Mesendoderm (in vitro differentiated cells): ENCODE measurements around the gene FAM131B.

Experiments
- DNase-seq: peaks from one replicate; pipeline ENCODE4 v3.0.0; 2013
- H2AK5ac ChIP-seq: 2 replicates; pipeline ENCODE4 v1.6.1; 2013; ENCODE audit warnings: low read length, inconsistent platforms
- H2BK120ac ChIP-seq: 2 replicates; pipeline ENCODE4 v1.6.1; 2013; ENCODE audit warnings: low read depth, mild to moderate bottlenecking, low read length, moderate library complexity, mixed read lengths
- H2BK15ac ChIP-seq: replicated peaks from 2 replicates; pipeline ENCODE4 v1.6.1; 2013; ENCODE audit warnings: low read depth, mild to moderate bottlenecking, moderate library complexity
- H2BK5ac ChIP-seq: 2 replicates; pipeline ENCODE4 v1.6.1; 2013; ENCODE audit warnings: low read length, inconsistent platforms
- H3K18ac ChIP-seq: 2 replicates; pipeline ENCODE4 v1.6.1; 2013; ENCODE audit warnings: mild to moderate bottlenecking, low read length, mixed read lengths
- H3K23ac ChIP-seq: one replicate; pipeline ENCODE4 v1.6.1; 2013; ENCODE audit warnings: low read length
- H3K27ac ChIP-seq: 2 replicates; pipeline ENCODE4 v1.5.1; 2013; ENCODE audit warnings: low read depth, mild to moderate bottlenecking, inconsistent platforms, low read length, moderate library complexity
- H3K27me3 ChIP-seq: 2 replicates; pipeline ENCODE4 v1.6.1; 2013; ENCODE audit warnings: low read length, control low read depth, mild to moderate bottlenecking, inconsistent platforms; ENCODE audit not compliant: insufficient read depth, poor library complexity
- H3K36me3 ChIP-seq: 2 replicates; pipeline ENCODE4 v1.6.1; 2013; ENCODE audit warnings: low read length, inconsistent platforms; ENCODE audit not compliant: control insufficient read depth, insufficient read depth
- H3K4ac ChIP-seq: one replicate; pipeline ENCODE4 v1.6.1; 2013; ENCODE audit warnings: low read depth, mild to moderate bottlenecking, low read length, moderate library complexity
- H3K4me1 ChIP-seq: 2 replicates; pipeline ENCODE4 v1.6.1; 2013; ENCODE audit warnings: low read depth, low read length, inconsistent platforms; ENCODE audit not compliant: control insufficient read depth
- H3K4me2 ChIP-seq: 2 replicates; pipeline ENCODE4 v1.6.1; 2013; ENCODE audit warnings: low read length
- H3K4me3 ChIP-seq: 2 replicates; pipeline ENCODE4 v1.5.1; 2013; ENCODE audit warnings: mild to moderate bottlenecking, low read length
- H3K56ac ChIP-seq: one replicate; pipeline ENCODE4 v1.6.1; 2013; ENCODE audit warnings: low read length
- H3K79me1 ChIP-seq: 2 replicates; pipeline ENCODE4 v1.6.1; 2013; ENCODE audit warnings: low read length, inconsistent platforms
- H3K79me2 ChIP-seq: 2 replicates; pipeline ENCODE4 v1.6.1; 2013; ENCODE audit warnings: mild to moderate bottlenecking, low read length; ENCODE audit not compliant: control insufficient read depth, insufficient read depth
- H3K9ac ChIP-seq: 2 replicates; pipeline ENCODE4 v1.6.1; 2013; ENCODE audit warnings: low read length, inconsistent platforms
- H4K5ac ChIP-seq: one replicate; pipeline ENCODE4 v1.6.1; 2013; ENCODE audit warnings: low read length
- H4K8ac ChIP-seq: one replicate; pipeline ENCODE4 v1.6.1; 2013; ENCODE audit warnings: low read depth, mild to moderate bottlenecking, control low read depth, low read length, moderate library complexity
- WGBS: extraction: QIAGEN DNeasy Blood & Tissue Kit; methylation state at CpG from one replicate; pipeline ENCODE4 v1.1.7; 2013; ENCODE audit warnings: low lambda C conversion rate, missing lambda C conversion rate; ENCODE audit not compliant: insufficient coverage; ENCODE audit errors: extremely low coverage; 5-methylcytosine and 5-hydroxymethylcytosine counted together

FAM131B gene

GRCh38 chr7:143329471-143330170, 32.9 kb downstream of the FAM131B start:
- H3K4me2 ChIP-seq = no peak overlapping the region
- WGBS = no CpG with 5 or more reads among the region's 10 CpGs
- no peak overlapping the region for H2BK5ac ChIP-seq
- no peaks in the 10 kb centered on the region for H3K4me1 ChIP-seq
- no peaks in the 10 kb centered on the region for H3K79me1 ChIP-seq
- H3K4me3 ChIP-seq = no peak overlapping the region
- H3K23ac ChIP-seq = no peak overlapping the region
- no peaks in the 10 kb centered on the region for H3K79me2 ChIP-seq
- H3K36me3 ChIP-seq = no peaks in the 10 kb centered on the region
- no peak overlapping the region for H4K5ac ChIP-seq
- no peak overlapping the region for H4K8ac ChIP-seq
- H3K27me3 ChIP-seq = no peaks in the 10 kb centered on the region
- no peak overlapping the region for H3K4ac ChIP-seq
- H3K18ac ChIP-seq = no peak overlapping the region
- H2AK5ac ChIP-seq = no peak overlapping the region
- H2BK120ac ChIP-seq = no peak overlapping the region
- DNase-seq = no peak
- H3K56ac ChIP-seq = no peak overlapping the region
- no peak overlapping the region for H2BK15ac ChIP-seq
- no peak overlapping the region for H3K27ac ChIP-seq
- no peak overlapping the region for H3K9ac ChIP-seq

GRCh38 chr7:143327903-143328302, 34.6 kb downstream of the FAM131B start:
- H3K56ac ChIP-seq = no peak overlapping the region
- no peaks in the 10 kb centered on the region for H3K36me3 ChIP-seq
- no peak overlapping the region for H3K18ac ChIP-seq
- H3K9ac ChIP-seq = no peak overlapping the region
- H3K27ac ChIP-seq = no peak overlapping the region
- no peak for DNase-seq
- no peak overlapping the region for H3K4me2 ChIP-seq
- no peak overlapping the region for H2BK120ac ChIP-seq
- H3K79me1 ChIP-seq = no peaks in the 10 kb centered on the region
- no peaks in the 10 kb centered on the region for H3K4me1 ChIP-seq
- H3K4ac ChIP-seq = no peak overlapping the region
- H3K4me3 ChIP-seq = no peak overlapping the region
- H4K5ac ChIP-seq = no peak overlapping the region
- H2BK5ac ChIP-seq = no peak overlapping the region
- WGBS = no CpG with 5 or more reads among the region's 5 CpGs
- H3K79me2 ChIP-seq = no peaks in the 10 kb centered on the region
- H2AK5ac ChIP-seq = no peak overlapping the region
- H3K23ac ChIP-seq = no peak overlapping the region
- H2BK15ac ChIP-seq = no peak overlapping the region
- no peaks in the 10 kb centered on the region for H3K27me3 ChIP-seq
- H4K8ac ChIP-seq = no peak overlapping the region

GRCh38 chr7:143325240-143325639, 37.3 kb downstream of the FAM131B start:
- Histone ChIP-seq H3K27ac (no peak overlapping the region), H2BK120ac (no peak overlapping the region), H3K4ac (no peak overlapping the region), H3K56ac (no peak overlapping the region), H3K27me3 (no peaks in the 10 kb centered on the region), H3K79me1 (no peaks in the 10 kb centered on the region), H3K4me3 (no peak overlapping the region), H2BK15ac (no peak overlapping the region), H3K4me2 (no peak overlapping the region), H3K9ac (no peak overlapping the region), H2BK5ac (no peak overlapping the region), H4K8ac (no peak overlapping the region), H2AK5ac (no peak overlapping the region), H3K4me1 (no peaks in the 10 kb centered on the region), H3K79me2 (no peaks in the 10 kb centered on the region), H3K36me3 (no peaks in the 10 kb centered on the region), H4K5ac (no peak overlapping the region), H3K23ac (no peak overlapping the region), H3K18ac (no peak overlapping the region)
- no peak for DNase-seq
- no CpG with 5 or more reads among the region's 2 CpGs for WGBS

- Histone ChIP-seq H3K27me3 (no peaks in the 10 kb centered on the region), H3K4ac (no peak overlapping the region), H3K18ac (no peak overlapping the region), H3K56ac (no peak overlapping the region), H3K27ac (no peak overlapping the region), H3K9ac (no peak overlapping the region), H2BK15ac (no peak overlapping the region), H3K4me2 (no peak overlapping the region), H2AK5ac (no peak overlapping the region), H3K23ac (no peak overlapping the region), H2BK5ac (no peak overlapping the region), H3K4me3 (no peak overlapping the region), H3K79me1 (no peaks in the 10 kb centered on the region), H4K8ac (no peak overlapping the region), H3K4me1 (no peaks in the 10 kb centered on the region), H3K79me2 (no peaks in the 10 kb centered on the region), H4K5ac (no peak overlapping the region), H2BK120ac (no peak overlapping the region), H3K36me3 (no peaks in the 10 kb centered on the region)
- no CpG with 5 or more reads among the region's 12 CpGs for whole genome bisulfite sequencing
- DNase-seq = no peak
Measured at GRCh38 chr7:143323653-143324052, 38.9 kb downstream of the FAM131B start.

- no peak overlapping the region for H3K23ac ChIP-seq
- H3K9ac ChIP-seq = no peak overlapping the region
- no peak overlapping the region for H4K5ac ChIP-seq
- H3K27ac ChIP-seq = no peak overlapping the region
- H3K18ac ChIP-seq = no peak overlapping the region
- H2AK5ac ChIP-seq = no peak overlapping the region
- H2BK15ac ChIP-seq = no peak overlapping the region
- no peaks in the 10 kb centered on the region for H3K79me2 ChIP-seq
- H2BK120ac ChIP-seq = no peak overlapping the region
- H3K27me3 ChIP-seq = no peaks in the 10 kb centered on the region
- no peak overlapping the region for H3K56ac ChIP-seq
- H3K4ac ChIP-seq = no peak overlapping the region
- no peaks in the 10 kb centered on the region for H3K4me1 ChIP-seq
- H3K4me2 ChIP-seq = no peak overlapping the region
- H3K4me3 ChIP-seq = no peak overlapping the region
- no peak overlapping the region for H4K8ac ChIP-seq
- H2BK5ac ChIP-seq = no peak overlapping the region
- no peak for DNase-seq
- no CpG with 5 or more reads among the region's 23 CpGs for WGBS
- H3K36me3 ChIP-seq = no peaks in the 10 kb centered on the region
- H3K79me1 ChIP-seq = no peaks in the 10 kb centered on the region
Measured at GRCh38 chr7:143322760-143323633, 39.5 kb downstream of the FAM131B start.
